GM19397 (cell line): Measurements from ENCODE around the gene C10orf120.

Experiments
- ATAC-seq: cut with Tn5 transposase; IDR thresholded peaks from one replicate; pipeline ENCODE4 v1.9.1; 2021; ENCODE audit warnings: mild to moderate bottlenecking, moderate library complexity; ENCODE audit not compliant: unreplicated experiment

C10orf120 gene

GRCh38 chr10:122703483-122704448 lies 4.1 kb upstream of the C10orf120 start:
- ATAC-seq: no peak

- no peak for ATAC-seq
Measured at GRCh38 chr10:122702275-122702674, 2.6 kb upstream of the C10orf120 start.

GRCh38 chr10:122701652-122702051 lies 2.0 kb upstream of the C10orf120 start:
- ATAC-seq: no peak

GRCh38 chr10:122696687-122697086 lies 3.0 kb downstream of the C10orf120 start:
- no peak for ATAC-seq

- ATAC-seq: no peak
Measured at GRCh38 chr10:122692744-122693143, 6.9 kb downstream of the C10orf120 start.

GRCh38 chr10:122689146-122689820 lies 10.4 kb downstream of the C10orf120 start:
- ATAC-seq: no peak

- no peak for ATAC-seq
Measured at GRCh38 chr10:122688293-122688989, 11.2 kb downstream of the C10orf120 start.

- ATAC-seq: no peak
Measured at GRCh38 chr10:122682522-122682921, 17.1 kb downstream of the C10orf120 start.

GRCh38 chr10:122678266-122678665 lies 21.4 kb downstream of the C10orf120 start:
- ATAC-seq: no peak

GRCh38 chr10:122675278-122675677 lies 24.4 kb downstream of the C10orf120 start:
- no peak for ATAC-seq

GRCh38 chr10:122674781-122675180 lies 24.9 kb downstream of the C10orf120 start:
- ATAC-seq: no peak

GRCh38 chr10:122673731-122674130 lies 25.9 kb downstream of the C10orf120 start:
- no peak for ATAC-seq

- ATAC-seq: no peak
Measured at GRCh38 chr10:122673269-122673668, 26.4 kb downstream of the C10orf120 start.

GRCh38 chr10:122672655-122673054 lies 27.0 kb downstream of the C10orf120 start:
- ATAC-seq: no peak

- no peak for ATAC-seq
Measured at GRCh38 chr10:122671355-122671754, 28.3 kb downstream of the C10orf120 start.

- ATAC-seq: no peak
Measured at GRCh38 chr10:122669842-122670241, 29.8 kb downstream of the C10orf120 start.

- no peak for ATAC-seq
Measured at GRCh38 chr10:122669045-122669444, 30.6 kb downstream of the C10orf120 start.

GRCh38 chr10:122665946-122666345 lies 33.7 kb downstream of the C10orf120 start:
- no peak for ATAC-seq

- no peak for ATAC-seq
Measured at GRCh38 chr10:122665329-122665860, 34.3 kb downstream of the C10orf120 start.

- ATAC-seq: no peak
Measured at GRCh38 chr10:122664501-122664900, 35.1 kb downstream of the C10orf120 start.

- ATAC-seq: no peak
Measured at GRCh38 chr10:122663516-122664130, 36.0 kb downstream of the C10orf120 start.
